Activated naive CD4-positive, alpha-beta T cell treated with anti-CD3 and anti-CD28 coated beads for 36 hours (primary cell): ENCODE measurements around the gene GRIK4. TPM values are rescaled to one million over a fixed set of nuclear protein-coding genes. Genes with fewer than 3 reads are reported as not detected.
A peak's percentile ranks its signal among the peaks of the same experiment; 100 is the strongest.

Experiments
- CTCF ChIA-PET: fragments of 350-600 bp; sonication (Branson Sonifier 250); formaldehyde crosslinking; loops from one replicate; lab custom pipeline; 2021; ENCODE audit warnings: antibody characterized with exemption; lab: Charles Lee
- DNase-seq: peaks from one replicate; pipeline ENCODE4 v3.0.0-alpha.2; 2020
- H3K27ac Mint-ChIP-seq: one replicate; pipeline ENCODE4 v1.8.0; 2021; ENCODE audit warnings: mild to moderate bottlenecking, mixed read lengths
- H3K27me3 Mint-ChIP-seq: one replicate; pipeline ENCODE4 v1.8.0; 2021; ENCODE audit warnings: low read depth, mixed read lengths
- H3K36me3 Mint-ChIP-seq: one replicate; pipeline ENCODE4 v1.8.0; 2021; ENCODE audit warnings: low read depth, mixed read lengths
- H3K4me1 Mint-ChIP-seq: one replicate; pipeline ENCODE4 v1.8.0; 2021; ENCODE audit warnings: low read depth, mixed read lengths
- H3K4me3 Mint-ChIP-seq: one replicate; pipeline ENCODE4 v1.8.0; 2021; ENCODE audit warnings: mild to moderate bottlenecking, moderate library complexity, mixed read lengths
- H3K9me3 Mint-ChIP-seq: one replicate; pipeline ENCODE4 v1.8.0; 2021; ENCODE audit warnings: mixed read lengths
- intact Hi-C: fragments of 100-400 bp; cut with micrococcal nuclease; formaldehyde crosslinking; loops from one replicate; pipeline ENCODE4 v1.15.1; 2023
- total RNA-seq, 2 experiments: library from RNA; stranded (reverse); gene quantifications; one replicate each; pipeline ENCODE4 v1.2.3, GENCODE V29; 2021

GRIK4 gene
- total RNA-seq, 2 experiments from 2014 or later: not detected

GRCh38 chr11:120952461-120953434 lies 441.2 kb downstream of the GRIK4 start:
- peak overlapping the region; percentile 48 for H3K4me3 Mint-ChIP-seq
- H3K9me3 Mint-ChIP-seq: no peaks in the 10 kb centered on the region
- peaks cover 18% of the 10 kb centered on the region for H3K4me1 Mint-ChIP-seq
- CTCF ChIA-PET: interaction anchor here (0.5 to 1.4 kb wide), 6 partner anchors 8 to 445 kb away, joined by 3 to 4 read pairs (median 3); no protein-coding TSS in a partner anchor
- DNase-seq: peak; percentile 84
- intact Hi-C loops: loop anchor here (1.0 to 5.0 kb wide), 4 partner anchors 160 to 615 kb away; partner anchors contain the start of genes ARHGEF12 and GRIK4
- H3K27me3 Mint-ChIP-seq: peaks cover 19% of the 10 kb centered on the region
- no peaks in the 10 kb centered on the region for H3K36me3 Mint-ChIP-seq
- peak overlapping the region; percentile 37 for H3K27ac Mint-ChIP-seq

- CTCF ChIA-PET: interaction anchor here (0.7 to 1.0 kb wide), 3 partner anchors 9 to 444 kb away, joined by 3 to 4 read pairs (median 4); no protein-coding TSS in a partner anchor
Observed at GRCh38 chr11:120954381-120954780, 442.8 kb downstream of the GRIK4 start.

GRCh38 chr11:120956710-120957495 lies 445.4 kb downstream of the GRIK4 start:
- DNase-seq: peak; percentile 68
- no peaks in the 10 kb centered on the region for H3K36me3 Mint-ChIP-seq
- intact Hi-C loops: loop anchor here (2.0 kb wide), 1 partner anchor 30 kb away; no protein-coding TSS in a partner anchor
- peak overlapping the region; percentile 90 for H3K27ac Mint-ChIP-seq
- CTCF ChIA-PET: interaction anchor here (0.6 kb wide), 3 partner anchors 12 to 453 kb away, joined by 3 to 4 read pairs (median 3); no protein-coding TSS in a partner anchor
- H3K4me3 Mint-ChIP-seq: no peak overlapping the region
- peaks cover 21% of the 10 kb centered on the region for H3K4me1 Mint-ChIP-seq
- H3K9me3 Mint-ChIP-seq: no peaks in the 10 kb centered on the region
- H3K27me3 Mint-ChIP-seq: peaks cover 5% of the 10 kb centered on the region

More at GRCh38 chr11:120954381-120954780, 442.8 kb downstream of the GRIK4 start:
- no peak overlapping the region for H3K4me3 Mint-ChIP-seq
- peaks cover 5% of the 10 kb centered on the region for H3K27me3 Mint-ChIP-seq
- no peak overlapping the region for H3K27ac Mint-ChIP-seq
- intact Hi-C loops: loop anchor here (5.0 kb wide), 1 partner anchor 617 kb away; the partner anchor contains the start of gene ARHGEF12
- no peak for DNase-seq
- H3K36me3 Mint-ChIP-seq: no peaks in the 10 kb centered on the region
- H3K4me1 Mint-ChIP-seq: peaks cover 21% of the 10 kb centered on the region
- H3K9me3 Mint-ChIP-seq: no peaks in the 10 kb centered on the region

GRCh38 chr11:120958185-120958584 lies 446.6 kb downstream of the GRIK4 start:
- no peak for DNase-seq
- H3K9me3 Mint-ChIP-seq: no peaks in the 10 kb centered on the region
- CTCF ChIA-PET: interaction anchor here (0.7 to 1.1 kb wide), 3 partner anchors 9 to 236 kb away, joined by 3 to 4 read pairs (median 3); no protein-coding TSS in a partner anchor
- H3K27me3 Mint-ChIP-seq: peaks cover 1% of the 10 kb centered on the region
- peaks cover 15% of the 10 kb centered on the region for H3K4me1 Mint-ChIP-seq
- intact Hi-C loops: no loop called here
- H3K36me3 Mint-ChIP-seq: no peaks in the 10 kb centered on the region
- H3K4me3 Mint-ChIP-seq: no peak overlapping the region
- no peak overlapping the region for H3K27ac Mint-ChIP-seq

GRCh38 chr11:120959189-120959588 lies 447.6 kb downstream of the GRIK4 start:
- no peak overlapping the region for H3K27ac Mint-ChIP-seq
- no peak overlapping the region for H3K4me3 Mint-ChIP-seq
- intact Hi-C loops: no loop called here
- peaks cover 15% of the 10 kb centered on the region for H3K4me1 Mint-ChIP-seq
- H3K36me3 Mint-ChIP-seq: no peaks in the 10 kb centered on the region
- CTCF ChIA-PET: interaction anchor here (1.0 kb wide), 1 partner anchor 235 kb away, joined by 3 read pairs; no protein-coding TSS in a partner anchor
- DNase-seq: no peak
- H3K27me3 Mint-ChIP-seq: peaks cover 1% of the 10 kb centered on the region
- H3K9me3 Mint-ChIP-seq: no peaks in the 10 kb centered on the region

- H3K27ac Mint-ChIP-seq: no peak overlapping the region
- CTCF ChIA-PET: no interaction called here
- H3K4me3 Mint-ChIP-seq: no peak overlapping the region
- no peaks in the 10 kb centered on the region for H3K4me1 Mint-ChIP-seq
- DNase-seq: no peak
- intact Hi-C loops: no loop called here
- H3K36me3 Mint-ChIP-seq: no peaks in the 10 kb centered on the region
- no peaks in the 10 kb centered on the region for H3K9me3 Mint-ChIP-seq
- peaks cover 1% of the 10 kb centered on the region for H3K27me3 Mint-ChIP-seq
Observed at GRCh38 chr11:120964857-120965256, 453.3 kb downstream of the GRIK4 start.

GRCh38 chr11:120966840-120967239 lies 455.3 kb downstream of the GRIK4 start:
- CTCF ChIA-PET: no interaction called here
- H3K27me3 Mint-ChIP-seq: peaks cover 2% of the 10 kb centered on the region
- H3K4me3 Mint-ChIP-seq: no peak overlapping the region
- no peaks in the 10 kb centered on the region for H3K4me1 Mint-ChIP-seq
- no peak for DNase-seq
- H3K27ac Mint-ChIP-seq: no peak overlapping the region
- intact Hi-C loops: no loop called here
- H3K9me3 Mint-ChIP-seq: no peaks in the 10 kb centered on the region
- no peaks in the 10 kb centered on the region for H3K36me3 Mint-ChIP-seq

- no peaks in the 10 kb centered on the region for H3K36me3 Mint-ChIP-seq
- CTCF ChIA-PET: no interaction called here
- DNase-seq: no peak
- H3K4me1 Mint-ChIP-seq: no peaks in the 10 kb centered on the region
- no peaks in the 10 kb centered on the region for H3K9me3 Mint-ChIP-seq
- H3K27me3 Mint-ChIP-seq: peaks cover 9% of the 10 kb centered on the region
- intact Hi-C loops: no loop called here
- H3K27ac Mint-ChIP-seq: no peak overlapping the region
- no peak overlapping the region for H3K4me3 Mint-ChIP-seq
Observed at GRCh38 chr11:120969993-120970392, 458.4 kb downstream of the GRIK4 start.

- Mint-ChIP-seq H3K27me3 (peaks cover 12% of the 10 kb centered on the region), H3K4me3 (no peak overlapping the region), H3K4me1 (no peaks in the 10 kb centered on the region), H3K9me3 (no peaks in the 10 kb centered on the region), H3K36me3 (no peaks in the 10 kb centered on the region), H3K27ac (no peak overlapping the region)
- DNase-seq: no peak
- intact Hi-C loops: no loop called here
- CTCF ChIA-PET: interaction anchor here (0.6 kb wide), 1 partner anchor 29 kb away, joined by 4 read pairs; no protein-coding TSS in a partner anchor
Observed at GRCh38 chr11:120971825-120972224, 460.3 kb downstream of the GRIK4 start.

GRCh38 chr11:120972621-120973020 lies 461.1 kb downstream of the GRIK4 start:
- H3K9me3 Mint-ChIP-seq: no peaks in the 10 kb centered on the region
- H3K4me1 Mint-ChIP-seq: no peaks in the 10 kb centered on the region
- CTCF ChIA-PET: interaction anchor here (0.6 kb wide), 1 partner anchor 28 kb away, joined by 4 read pairs; no protein-coding TSS in a partner anchor
- intact Hi-C loops: no loop called here
- peaks cover 13% of the 10 kb centered on the region for H3K27me3 Mint-ChIP-seq
- no peak overlapping the region for H3K27ac Mint-ChIP-seq
- no peak for DNase-seq
- no peaks in the 10 kb centered on the region for H3K36me3 Mint-ChIP-seq
- H3K4me3 Mint-ChIP-seq: no peak overlapping the region

- H3K27me3 Mint-ChIP-seq: peaks cover 13% of the 10 kb centered on the region
- CTCF ChIA-PET: no interaction called here
- H3K4me1 Mint-ChIP-seq: no peaks in the 10 kb centered on the region
- DNase-seq: no peak
- no peak overlapping the region for H3K4me3 Mint-ChIP-seq
- no peak overlapping the region for H3K27ac Mint-ChIP-seq
- no peaks in the 10 kb centered on the region for H3K9me3 Mint-ChIP-seq
- no peaks in the 10 kb centered on the region for H3K36me3 Mint-ChIP-seq
- intact Hi-C loops: no loop called here
Observed at GRCh38 chr11:120973501-120973900, 462.0 kb downstream of the GRIK4 start.

- CTCF ChIA-PET: no interaction called here
Observed at GRCh38 chr11:120974466-120974865, 462.9 kb downstream of the GRIK4 start.

More at GRCh38 chr11:120974466-120974865, 462.9 kb downstream of the GRIK4 start:
- no peak overlapping the region for H3K27ac Mint-ChIP-seq
- no peaks in the 10 kb centered on the region for H3K9me3 Mint-ChIP-seq
- H3K4me3 Mint-ChIP-seq: no peak overlapping the region
- DNase-seq: no peak
- H3K27me3 Mint-ChIP-seq: peaks cover 15% of the 10 kb centered on the region
- no peaks in the 10 kb centered on the region for H3K36me3 Mint-ChIP-seq
- H3K4me1 Mint-ChIP-seq: no peaks in the 10 kb centered on the region
- intact Hi-C loops: no loop called here
